Sciatic nerve (tissue), 2 donors: ENCODE measurements around the gene RPP25. TPM values are rescaled to one million over a fixed set of nuclear protein-coding genes. Genes with fewer than 3 reads are reported as not detected.
"Not testable (repeated sequence)": the region's sequence is repeated elsewhere in the genome, so short reads cannot be mapped to it uniquely, and the experiment has no call there.

ENCODE experiments used
- ATAC-seq: fragments of 200-7000 bp; cut with Tn5 transposase; one replicate; pipeline ENCODE4 v1.9.1; 2020; ENCODE audit warnings: mild to moderate bottlenecking, moderate library complexity
- DNase-seq: peaks from one replicate; pipeline ENCODE4 v3.0.0-alpha.2; 2020; ENCODE audit warnings: low spot score
- intact Hi-C: fragments of 100-400 bp; cut with DNase I; formaldehyde crosslinking; loops from one replicate; pipeline ENCODE4 v1.14.2; 2022
- total RNA-seq: library from RNA; stranded (reverse); fragmentation: NEBNext Ultra II Directional; extraction: Animal tissue kit (Norgen Biotek cat#: 25700); gene quantifications from one replicate; pipeline ENCODE4 v1.2.1, GENCODE V29; 2021
- donor health status: DM: no; HTN: no; CAD: no.
- donor health status: DM: no; HTN: no; CAD: no.

Gene RPP25
- total RNA-seq, 1 donor from 2014 or later = 6.0 TPM

DNA sequence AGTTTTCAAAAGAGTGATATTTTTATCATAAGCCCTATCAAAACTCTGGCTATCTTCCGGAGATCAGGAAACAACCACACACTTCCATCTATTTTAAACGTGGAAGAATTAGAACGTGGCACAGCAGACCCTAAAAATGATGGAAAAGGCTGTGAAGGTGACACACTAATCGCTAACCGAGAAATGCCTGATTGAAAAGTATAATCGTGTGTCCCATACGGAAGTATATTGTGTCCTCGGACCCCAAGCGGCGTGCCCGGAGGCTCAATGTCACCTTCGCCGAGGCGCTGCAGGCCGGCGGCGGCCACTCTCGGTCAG is 19.3 kb downstream of the RPP25 start:
- DNase-seq = no peak
- intact Hi-C loops = no loop called here
- no peak for ATAC-seq

GRCh38 chr15:74935193-74935592 is 21.4 kb downstream of the RPP25 start:
- intact Hi-C loops, ATAC-seq, DNase-seq: not testable (repeated sequence)

- no peak for ATAC-seq
- no peak for DNase-seq
- intact Hi-C loops = no loop called here
These were observed 23.0 kb downstream of the RPP25 start for GRCh38 chr15:74933573-74933972.

DNA sequence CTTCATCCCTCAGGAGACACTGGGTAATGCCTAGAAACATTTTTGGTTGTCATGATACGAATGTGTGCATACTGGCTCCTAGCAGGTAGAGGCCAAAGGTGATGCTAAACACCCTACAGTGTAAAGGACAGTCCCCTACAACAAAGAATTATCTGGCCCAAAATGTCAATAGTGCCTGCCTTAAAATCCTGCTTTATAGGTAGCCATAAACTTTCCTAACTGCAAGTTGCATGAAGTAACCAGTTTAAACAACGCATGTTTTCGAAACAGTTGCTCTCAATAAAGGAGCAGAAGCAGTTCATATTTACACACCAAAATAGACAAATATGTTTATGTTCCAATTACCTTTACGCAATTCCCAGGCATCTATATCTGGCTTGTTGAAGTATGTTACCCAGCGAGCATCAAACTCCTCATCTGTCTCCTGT is 27.8 kb downstream of the RPP25 start:
- intact Hi-C loops = no loop called here
- ATAC-seq (no peak), DNase-seq (no peak)

DNA sequence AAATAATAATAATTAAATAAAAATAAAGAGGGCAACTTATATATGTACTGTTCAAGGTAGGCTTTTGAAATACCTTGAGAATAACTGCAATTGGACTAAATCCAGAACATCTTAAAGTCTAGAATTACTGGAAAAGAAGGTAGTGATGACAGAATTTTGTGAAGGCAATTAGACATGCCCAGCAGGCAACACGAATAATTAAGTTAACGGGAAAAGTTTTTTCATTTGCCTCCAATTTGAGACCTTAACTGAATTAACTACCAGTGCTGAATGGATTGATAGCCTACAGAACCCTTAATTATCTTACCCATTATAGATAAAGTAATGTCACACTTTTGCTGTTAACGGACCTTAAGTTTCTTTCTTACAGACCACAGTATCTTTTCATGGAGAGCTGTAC is 32.0 kb downstream of the RPP25 start:
- intact Hi-C loops = no loop called here
- DNase-seq (no peak), ATAC-seq (no peak)

DNA sequence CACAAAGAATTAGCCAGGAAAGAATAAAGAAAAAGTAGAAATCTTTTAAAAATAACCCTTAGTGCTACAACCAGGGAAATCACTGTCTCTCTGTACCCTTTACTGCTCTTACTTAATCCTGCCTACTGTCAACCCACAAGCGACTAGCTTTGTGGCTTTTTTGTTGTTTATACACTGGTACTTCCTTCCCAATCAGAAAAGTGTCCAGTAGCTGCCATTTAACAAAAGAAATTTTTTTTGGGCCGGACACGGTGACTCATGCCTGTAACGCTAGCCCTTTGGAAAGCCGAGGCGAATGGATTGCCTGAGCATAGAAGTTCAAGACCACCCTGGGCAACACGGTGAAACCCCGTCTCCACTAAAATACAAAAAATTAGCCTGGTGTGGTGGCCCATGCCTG is 36.1 kb downstream of the RPP25 start:
- intact Hi-C loops = no loop called here
- DNase-seq = no peak
- no peak for ATAC-seq

DNA sequence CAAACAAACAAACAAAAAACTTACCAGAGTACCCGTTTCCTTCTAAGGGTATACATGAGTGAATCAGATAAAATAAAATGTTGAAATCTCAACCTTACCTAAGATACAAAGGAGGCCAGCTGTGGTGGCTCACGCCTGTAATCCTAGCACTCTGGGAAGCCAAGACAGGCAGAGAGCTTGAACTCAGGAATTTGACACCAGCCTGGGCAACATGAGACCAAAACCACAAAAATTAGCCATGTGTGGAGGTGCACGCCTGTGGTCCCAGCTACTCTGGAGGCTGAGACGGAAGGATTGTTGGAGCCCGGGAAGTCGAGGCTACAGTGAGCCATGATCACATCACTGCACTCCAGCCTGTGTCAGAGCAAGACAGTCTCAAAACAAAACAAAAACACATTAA is 38.9 kb downstream of the RPP25 start:
- intact Hi-C loops = no loop called here
- DNase-seq = no peak
- ATAC-seq = no peak

DNA sequence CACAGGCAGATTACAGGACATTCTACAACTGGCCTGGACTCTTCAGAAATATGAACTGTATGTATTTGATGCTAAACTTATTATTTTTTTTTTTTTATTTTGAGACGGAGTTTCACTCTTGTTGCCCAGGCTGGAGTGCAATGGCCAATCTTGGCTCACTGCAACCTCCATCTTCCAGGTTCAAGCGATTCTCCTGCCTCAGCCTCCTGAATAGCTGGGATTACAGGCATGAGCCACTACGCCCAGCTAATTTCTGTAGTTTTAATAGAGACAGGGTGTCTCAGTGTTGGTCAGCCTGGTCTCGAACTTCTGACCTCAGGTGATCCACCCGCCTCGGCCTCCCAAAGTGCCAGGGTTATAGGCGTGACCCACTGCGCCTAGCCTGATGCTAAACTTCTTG is 42.8 kb downstream of the RPP25 start:
- intact Hi-C loops, ATAC-seq: not testable (repeated sequence)
- peak; percentile 34 for DNase-seq

- intact Hi-C loops = no loop called here
- ATAC-seq = no peak
- peak; percentile 17 for DNase-seq
These were observed 43.5 kb downstream of the RPP25 start for GRCh38 chr15:74913041-74913440.

DNA sequence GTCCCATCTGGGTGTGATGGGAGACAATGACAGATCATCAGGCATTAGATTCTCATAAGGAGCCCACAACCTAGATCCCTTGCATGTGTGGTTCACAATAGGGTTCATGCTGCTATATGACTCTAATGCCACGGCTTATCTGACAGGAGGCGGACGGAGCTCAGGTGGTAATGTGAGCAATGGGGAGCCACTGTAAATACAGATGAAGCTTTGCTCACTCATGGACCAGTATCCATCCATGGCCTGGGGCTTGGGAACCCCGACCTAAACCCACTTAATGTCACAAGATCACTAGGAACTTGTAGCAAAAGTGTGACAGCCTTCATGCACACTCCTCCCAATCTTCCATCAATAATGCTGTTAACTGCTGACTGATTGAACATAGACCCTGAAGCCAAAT is 47.9 kb downstream of the RPP25 start:
- ATAC-seq (no peak), DNase-seq (no peak)
- intact Hi-C loops = loop anchor here (10.0 kb wide), 1 partner anchor 134 kb away; no protein-coding TSS in a partner anchor

DNA sequence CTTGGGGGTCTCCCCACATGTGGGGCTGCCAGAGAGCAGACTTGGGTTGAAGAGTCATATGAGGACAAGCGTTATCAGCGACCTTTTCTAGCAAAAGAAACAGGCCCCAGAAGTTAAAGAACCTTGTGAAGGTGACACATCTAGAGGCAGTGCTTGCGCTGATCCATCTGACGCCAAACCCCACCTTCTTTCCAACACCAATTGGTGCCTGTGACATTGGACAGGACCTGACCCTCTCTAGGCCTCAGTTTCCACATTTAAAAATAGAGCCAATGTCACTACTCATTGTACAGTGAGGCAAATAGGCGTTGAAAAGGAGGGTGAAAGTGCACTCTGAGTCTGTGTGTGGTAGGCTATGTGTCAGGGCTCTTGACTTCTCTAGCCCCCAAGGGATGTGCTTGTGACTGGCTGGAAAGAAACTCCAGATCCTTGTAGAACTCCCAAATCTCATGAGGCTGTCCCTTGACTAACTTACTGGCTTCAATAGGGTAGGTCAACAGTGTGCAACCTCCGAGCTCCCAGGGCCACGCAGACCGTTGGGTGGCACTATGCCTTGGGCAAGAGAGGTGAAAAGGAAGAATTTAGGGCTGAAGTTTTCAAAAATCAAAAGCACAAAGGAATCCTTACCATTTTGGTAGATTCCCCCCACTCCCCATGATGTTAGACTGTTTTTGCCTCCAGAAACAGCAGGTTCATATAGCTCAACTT is 49.3 kb downstream of the RPP25 start:
- intact Hi-C loops = loop anchor here (10.0 kb wide), 1 partner anchor 133 kb away; no protein-coding TSS in a partner anchor
- peak; percentile 39 for ATAC-seq
- DNase-seq = no peak

DNA sequence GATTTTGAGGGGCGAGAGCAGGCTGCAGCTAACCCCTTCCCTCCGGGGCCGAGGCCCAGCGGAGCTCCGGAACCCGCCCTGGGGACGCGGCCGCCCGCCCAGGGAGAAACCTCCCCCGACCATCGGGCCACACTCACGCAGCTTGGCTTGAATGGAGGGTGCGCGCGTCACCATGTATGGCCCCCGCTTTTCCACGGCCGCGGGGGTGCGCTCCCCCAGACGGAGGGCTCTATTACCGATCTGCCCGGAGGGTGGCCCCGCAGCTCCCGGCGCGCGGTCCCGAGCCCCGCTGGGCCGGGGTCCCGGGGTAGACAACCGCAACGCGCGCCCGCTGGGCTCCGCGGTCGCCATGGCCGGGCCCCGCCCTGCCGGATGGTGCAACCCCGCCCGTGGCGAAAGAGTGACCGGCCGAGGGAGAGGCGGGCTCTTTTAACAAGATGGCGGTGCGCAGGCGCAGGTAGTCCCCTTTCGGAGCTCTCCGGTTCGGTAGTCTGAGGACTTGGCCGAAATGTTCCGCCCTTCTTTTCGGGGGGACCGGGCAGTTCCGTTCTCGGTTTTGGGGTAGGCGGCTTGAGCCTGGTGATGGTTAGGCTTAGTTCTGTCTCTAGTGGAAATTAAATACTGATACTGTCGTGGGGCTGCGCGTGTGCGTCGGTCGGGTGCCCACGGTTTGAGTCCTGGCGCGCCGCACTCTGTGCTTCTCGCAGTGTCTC is 50.0 kb downstream of the RPP25 start, which contains the start of gene FAM219B:
Gene FAM219B, minus strand, starts transcription at position 402 of the 713 bp plus-strand sequence. Its CDS starts 51 bp downstream, at position 351.
- peak; percentile 96 for DNase-seq
- intact Hi-C loops = loop anchor here (10.0 kb wide), 1 partner anchor 132 kb away; no protein-coding TSS in a partner anchor

DNA sequence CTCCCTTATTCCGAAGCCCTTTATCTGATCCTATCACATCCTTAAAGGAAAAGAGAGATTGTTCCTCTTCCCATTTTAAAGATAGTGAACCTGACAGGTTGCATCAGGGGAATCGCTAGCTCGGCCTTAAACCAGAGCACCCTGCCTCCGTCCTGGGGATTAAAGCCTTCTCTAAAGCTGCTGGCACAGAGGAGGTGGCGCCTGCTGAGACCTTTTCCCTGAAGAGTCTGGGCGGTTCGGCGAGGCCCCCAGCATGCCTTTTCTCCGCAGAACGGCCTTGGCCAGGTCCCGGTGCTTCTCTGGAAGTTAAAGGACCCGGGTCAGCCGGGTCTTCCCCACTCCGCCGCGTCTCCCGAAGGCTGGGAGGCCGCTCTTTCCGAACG is 50.5 kb downstream of the RPP25 start:
- intact Hi-C loops = loop anchor here (10.0 kb wide), 1 partner anchor 131 kb away; no protein-coding TSS in a partner anchor
- ATAC-seq (peak; percentile 28), DNase-seq (peak; percentile 65)

More for the DNA sequence above, 50.0 kb downstream of the RPP25 start, which contains the start of gene FAM219B:
- peak; percentile 98 for ATAC-seq

Other genes starting within 250 kb of the RPP25 start
- 0.18 TPM for gene CYP1A1, start 231.2 kb downstream of the RPP25 start, total RNA-seq
- gene CYP1A2, start 207.9 kb downstream of the RPP25 start, total RNA-seq = not detected
- gene CSK, start 174.7 kb downstream of the RPP25 start, total RNA-seq = 43.7 TPM
- not detected for gene LMAN1L, start 143.9 kb downstream of the RPP25 start, total RNA-seq
- not detected for gene CPLX3, start 130.1 kb downstream of the RPP25 start, total RNA-seq
- gene ULK3, start 113.6 kb downstream of the RPP25 start, total RNA-seq = 26.5 TPM
- 68.2 TPM for gene SCAMP2, start 83.4 kb downstream of the RPP25 start, total RNA-seq
- gene MPI, start 66.7 kb downstream of the RPP25 start, total RNA-seq = 38.2 TPM
- gene FAM219B, start 49.9 kb downstream of the RPP25 start, total RNA-seq = 72.9 TPM
- gene COX5A, start 18.7 kb downstream of the RPP25 start, total RNA-seq = 66.3 TPM
- 7.6 TPM for gene SCAMP5, start 38.8 kb upstream of the RPP25 start, total RNA-seq
- 20.4 TPM for gene PPCDC, start 66.8 kb upstream of the RPP25 start, total RNA-seq
- 25.5 TPM for gene C15orf39, start 245.1 kb upstream of the RPP25 start, total RNA-seq